ENCODE measurements around the gene ERGIC1. TPM values are rescaled to one million over a fixed set of nuclear protein-coding genes. Genes with fewer than 3 reads are reported as not detected.

The ERGIC1 gene
- total and polyA plus RNA-seq, 4 experiments from 2014 or later: 10.6 to 51.0 (median 32.3) TPM

DNA sequence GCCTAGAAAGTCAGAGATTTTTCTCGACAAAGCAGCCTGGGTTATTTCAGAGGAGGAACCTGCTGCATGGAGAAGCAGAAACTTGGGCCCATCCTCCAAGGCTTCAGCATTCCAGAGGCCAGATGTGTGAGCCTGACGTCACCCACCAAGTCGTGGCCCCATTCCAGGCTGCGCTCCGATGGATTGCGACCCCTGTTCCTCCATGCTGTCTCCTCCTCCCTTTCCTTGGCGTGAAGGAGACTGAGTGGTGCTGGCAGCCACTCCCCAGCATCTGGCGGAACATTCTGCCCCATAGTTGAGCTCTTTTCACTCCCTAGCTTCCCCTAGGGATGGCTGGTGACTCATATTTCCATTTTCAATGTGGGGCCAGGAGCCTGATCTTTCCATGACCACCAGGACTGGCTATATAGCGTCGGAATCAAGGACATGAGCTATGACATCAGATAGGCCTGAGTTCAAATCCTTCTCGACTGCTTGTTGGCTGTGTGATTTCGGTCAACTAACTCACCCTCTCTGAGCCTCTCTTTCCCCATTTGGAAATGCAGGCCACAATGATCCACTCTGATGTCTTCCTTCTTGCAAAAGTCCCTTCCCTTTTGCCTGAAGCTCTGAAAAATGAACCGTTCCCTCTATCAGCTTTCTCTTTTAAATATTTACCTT, 38.6 kb upstream of the ERGIC1 start:
- Mint-ChIP-seq H3K27ac (no peak overlapping the region), H3K4me3 (no peak overlapping the region), H3K27me3 (no peaks in the 10 kb centered on the region), H3K4me1 (peaks cover 0 to 5% (median 3%) of the 10 kb centered on the region in 4 donors), H3K9me3 (no peaks in the 10 kb centered on the region), H3K36me3 (no peaks in the 10 kb centered on the region)
- Histone ChIP-seq H3K36me3 (ENCODE audit: insufficient read depth, low read length) (no peaks in the 10 kb centered on the region), H3K9me3 (ENCODE audit: control insufficient read depth in 1 of 2, low read length in 2 of 2) (no peaks in the 10 kb centered on the region), H3K4me1 (ENCODE audit: insufficient read depth, low read length) (no peaks in the 10 kb centered on the region), H3K4me3 (ENCODE audit: low read length in 2 of 2) (no peak overlapping the region), H3K27me3 (ENCODE audit: insufficient read depth, low read length) (no peaks in the 10 kb centered on the region), H3K27ac (ENCODE audit: low read depth, low read length) (no peak overlapping the region)
- DNase-seq: no peak
- ChIA-PET POLR2A (ENCODE audit: partially characterized antibody) (interaction anchor here (0.5 to 1.3 kb wide), 3 partner anchors 18 to 43 kb away, joined by 3 to 4 read pairs (median 3); no protein-coding TSS in a partner anchor), CTCF (ENCODE audit: partially characterized antibody) (interaction anchor here (0.7 kb wide), 1 partner anchor 312 kb away, joined by 3 read pairs; no protein-coding TSS in a partner anchor)
- intact Hi-C loops (cut with micrococcal nuclease): no loop called here

DNA sequence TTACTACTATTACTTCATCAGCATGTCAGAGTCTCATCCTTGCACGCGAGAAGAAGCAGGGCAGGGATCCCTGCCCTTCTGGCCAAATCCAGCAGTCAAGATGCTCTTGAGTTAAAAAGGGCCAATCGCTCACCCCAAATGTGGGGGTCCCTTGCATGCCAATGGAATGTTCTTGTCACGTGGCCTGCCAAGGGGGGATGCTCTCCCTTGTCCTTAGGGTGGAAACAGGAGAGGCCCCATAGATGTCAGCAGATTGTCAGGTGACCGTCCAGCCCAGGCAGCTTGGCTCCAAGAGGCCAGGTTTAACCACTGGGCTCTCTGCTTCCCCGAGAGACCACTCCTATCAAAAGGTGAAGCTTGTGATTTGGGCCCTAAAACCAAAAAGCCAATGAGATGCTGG, 37.7 kb upstream of the ERGIC1 start:
- Histone ChIP-seq H3K27me3 (ENCODE audit: insufficient read depth, low read length) (no peaks in the 10 kb centered on the region), H3K27ac (ENCODE audit: low read depth, low read length) (no peak overlapping the region), H3K4me1 (ENCODE audit: insufficient read depth, low read length) (no peaks in the 10 kb centered on the region), H3K36me3 (ENCODE audit: insufficient read depth, low read length) (no peaks in the 10 kb centered on the region), H3K4me3 (ENCODE audit: low read length in 2 of 2) (no peak overlapping the region), H3K9me3 (ENCODE audit: control insufficient read depth in 1 of 2, low read length in 2 of 2) (no peaks in the 10 kb centered on the region)
- H3K36me3 Mint-ChIP-seq: no peaks in the 10 kb centered on the region
- intact Hi-C loops (cut with micrococcal nuclease): no loop called here
- H3K4me3 Mint-ChIP-seq: no peak overlapping the region
- H3K27me3 Mint-ChIP-seq: no peaks in the 10 kb centered on the region
- peaks cover 0 to 5% (median 3%) of the 10 kb centered on the region in 4 donors for H3K4me1 Mint-ChIP-seq
- no peak overlapping the region for H3K27ac Mint-ChIP-seq
- H3K9me3 Mint-ChIP-seq: no peaks in the 10 kb centered on the region
- POLR2A ChIA-PET (ENCODE audit: partially characterized antibody): interaction anchor here (1.3 kb wide), 1 partner anchor 24 kb away, joined by 4 read pairs; no protein-coding TSS in a partner anchor
- CTCF ChIA-PET (ENCODE audit: partially characterized antibody): interaction anchor here (1.3 kb wide), 1 partner anchor 109 kb away, joined by 3 read pairs; no protein-coding TSS in a partner anchor
- DNase-seq: no peak

DNA sequence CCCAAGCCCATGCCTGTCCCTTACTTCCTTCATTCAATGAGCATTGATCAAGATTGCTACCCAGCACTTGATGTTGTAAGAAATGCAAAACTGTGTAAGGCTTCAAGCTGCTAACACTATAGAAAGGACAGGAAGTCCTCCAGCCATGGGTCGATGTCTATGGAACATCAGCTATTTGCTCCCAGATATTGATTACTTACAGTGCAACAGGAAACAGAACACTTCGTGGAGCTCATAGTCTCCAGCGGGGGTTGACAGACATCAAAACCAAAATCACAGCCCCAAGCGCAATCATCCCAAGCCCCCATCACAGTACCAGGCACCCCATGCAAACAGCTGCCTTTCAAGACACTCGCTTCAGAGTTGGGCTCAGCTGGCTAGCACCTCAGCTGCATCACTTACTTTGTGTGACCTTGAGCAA, 36.3 kb upstream of the ERGIC1 start:
- POLR2A ChIA-PET (ENCODE audit: partially characterized antibody): interaction anchor here (0.7 to 1.5 kb wide), 3 partner anchors 10 to 27 kb away, joined by 3 to 6 read pairs (median 4); partner anchors contain the start of gene DUSP1
- no peaks in the 10 kb centered on the region for H3K9me3 ChIP-seq (ENCODE audit: control insufficient read depth in 1 of 2, low read length in 2 of 2)
- H3K36me3 ChIP-seq (ENCODE audit: insufficient read depth, low read length): no peaks in the 10 kb centered on the region
- no peaks in the 10 kb centered on the region for H3K4me1 ChIP-seq (ENCODE audit: insufficient read depth, low read length)
- H3K27me3 ChIP-seq (ENCODE audit: insufficient read depth, low read length): no peaks in the 10 kb centered on the region
- Mint-ChIP-seq H3K27ac (peak overlapping the region in 3 of 7 donors; percentile 11 to 76 (median 68)), H3K9me3 (no peaks in the 10 kb centered on the region), H3K36me3 (no peaks in the 10 kb centered on the region), H3K4me3 (peak overlapping the region in 4 of 8 donors; percentile 43 to 53 (median 49)), H3K4me1 (peaks cover 0 to 5% (median 3%) of the 10 kb centered on the region in 4 donors), H3K27me3 (no peaks in the 10 kb centered on the region)
- intact Hi-C loops (cut with micrococcal nuclease): no loop called here
- H3K4me3 ChIP-seq (ENCODE audit: low read length in 2 of 2): no peak overlapping the region
- no peak overlapping the region for H3K27ac ChIP-seq (ENCODE audit: low read depth, low read length)
- no peak for DNase-seq
- CTCF ChIA-PET (ENCODE audit: partially characterized antibody): interaction anchor here (0.8 to 1.8 kb wide), 4 partner anchors 20 to 83 kb away, joined by 3 to 11 read pairs (median 6); partner anchors contain the start of gene DUSP1

DNA sequence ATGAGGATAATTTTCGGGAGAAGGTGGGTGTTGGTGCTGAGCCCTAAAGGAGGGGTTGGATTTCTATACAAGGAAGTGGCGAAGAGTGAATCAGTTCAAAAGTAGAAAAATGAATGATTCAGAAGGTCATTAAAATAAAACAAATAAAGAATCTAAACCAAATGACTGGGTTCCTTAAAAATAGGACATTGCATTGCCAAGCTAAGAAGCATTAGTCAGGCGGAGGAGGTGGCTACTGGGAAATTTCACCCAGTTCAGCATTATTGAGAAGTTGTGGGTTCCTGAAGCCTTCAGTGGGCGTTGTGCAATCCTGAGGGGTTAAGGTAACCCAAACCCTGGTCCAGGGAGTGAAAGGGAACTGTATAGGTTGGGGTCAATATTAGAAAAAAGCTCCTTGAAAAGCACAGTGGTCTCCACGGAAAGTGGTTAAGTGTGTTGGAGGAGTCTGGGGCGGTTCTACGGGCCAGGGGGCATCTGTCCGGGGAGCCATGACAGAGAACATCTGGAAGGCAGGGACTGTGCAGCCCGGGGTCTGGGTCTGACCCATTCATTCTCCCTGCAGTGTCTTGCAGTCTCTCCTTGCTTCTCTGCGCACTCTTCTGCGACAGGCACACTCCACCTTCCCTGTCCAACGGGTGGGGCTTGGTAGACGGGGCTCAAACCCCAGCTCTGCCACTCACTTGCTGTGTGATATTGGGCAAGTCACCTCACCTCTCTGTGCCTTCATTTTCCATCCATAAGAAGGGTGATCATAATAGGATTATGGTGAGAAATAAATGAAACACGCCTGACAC, 35.4 kb upstream of the ERGIC1 start:
- H3K27me3 Mint-ChIP-seq: no peaks in the 10 kb centered on the region
- H3K9me3 Mint-ChIP-seq: no peaks in the 10 kb centered on the region
- Histone ChIP-seq H3K9me3 (ENCODE audit: control insufficient read depth in 1 of 2, low read length in 2 of 2) (no peaks in the 10 kb centered on the region), H3K4me1 (ENCODE audit: insufficient read depth, low read length) (no peaks in the 10 kb centered on the region), H3K27me3 (ENCODE audit: insufficient read depth, low read length) (no peaks in the 10 kb centered on the region), H3K4me3 (ENCODE audit: low read length in 2 of 2) (no peak overlapping the region), H3K36me3 (ENCODE audit: insufficient read depth, low read length) (no peaks in the 10 kb centered on the region), H3K27ac (ENCODE audit: low read depth, low read length) (no peak overlapping the region)
- H3K4me3 Mint-ChIP-seq: no peak overlapping the region
- DNase-seq: no peak
- peaks cover 0 to 5% (median 3%) of the 10 kb centered on the region in 4 donors for H3K4me1 Mint-ChIP-seq
- ChIA-PET CTCF (ENCODE audit: partially characterized antibody) (interaction anchor here (0.8 to 1.8 kb wide), 4 partner anchors 21 to 84 kb away, joined by 3 to 11 read pairs (median 6); partner anchors contain the start of gene DUSP1), POLR2A (ENCODE audit: partially characterized antibody) (interaction anchor here (0.7 to 1.5 kb wide), 3 partner anchors 9 to 28 kb away, joined by 3 to 6 read pairs (median 4); partner anchors contain the start of gene DUSP1)
- no peaks in the 10 kb centered on the region for H3K36me3 Mint-ChIP-seq
- peak overlapping the region in 1 of 7 donors; percentile 36 for H3K27ac Mint-ChIP-seq
- intact Hi-C loops (cut with micrococcal nuclease): no loop called here

DNA sequence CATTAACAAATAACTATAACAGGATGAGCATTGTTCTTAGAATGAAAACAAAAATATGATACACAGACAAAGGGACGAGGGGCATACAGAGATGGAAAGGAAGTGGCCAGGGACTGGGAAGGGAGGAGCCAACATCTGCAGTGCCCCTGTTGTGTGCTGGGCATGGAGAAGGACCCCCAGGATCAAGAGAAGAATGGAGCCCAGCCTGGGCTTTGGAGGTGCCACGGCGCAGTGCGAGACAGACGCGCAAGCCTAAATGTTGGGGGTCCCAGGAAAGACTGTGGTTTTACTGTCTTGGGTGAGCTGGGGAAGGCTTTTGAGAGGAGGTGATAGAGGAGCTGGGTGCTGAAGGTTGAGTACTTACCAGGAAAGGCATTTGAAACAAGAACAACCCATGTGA, 34.6 kb upstream of the ERGIC1 start:
- ChIA-PET POLR2A (ENCODE audit: partially characterized antibody) (no interaction called here), CTCF (ENCODE audit: partially characterized antibody) (no interaction called here)
- no peak for DNase-seq
- Mint-ChIP-seq H3K27ac (peak overlapping the region in 3 of 7 donors; percentile 4 to 48 (median 36)), H3K4me1 (peaks cover 0 to 5% (median 3%) of the 10 kb centered on the region in 4 donors), H3K27me3 (no peaks in the 10 kb centered on the region), H3K9me3 (no peaks in the 10 kb centered on the region), H3K4me3 (no peak overlapping the region), H3K36me3 (no peaks in the 10 kb centered on the region)
- no peak overlapping the region for H3K27ac ChIP-seq (ENCODE audit: low read depth, low read length)
- no peaks in the 10 kb centered on the region for H3K4me1 ChIP-seq (ENCODE audit: insufficient read depth, low read length)
- no peaks in the 10 kb centered on the region for H3K36me3 ChIP-seq (ENCODE audit: insufficient read depth, low read length)
- intact Hi-C loops (cut with micrococcal nuclease): no loop called here
- no peak overlapping the region for H3K4me3 ChIP-seq (ENCODE audit: low read length in 2 of 2)
- no peaks in the 10 kb centered on the region for H3K9me3 ChIP-seq (ENCODE audit: control insufficient read depth in 1 of 2, low read length in 2 of 2)
- no peaks in the 10 kb centered on the region for H3K27me3 ChIP-seq (ENCODE audit: insufficient read depth, low read length)

DNA sequence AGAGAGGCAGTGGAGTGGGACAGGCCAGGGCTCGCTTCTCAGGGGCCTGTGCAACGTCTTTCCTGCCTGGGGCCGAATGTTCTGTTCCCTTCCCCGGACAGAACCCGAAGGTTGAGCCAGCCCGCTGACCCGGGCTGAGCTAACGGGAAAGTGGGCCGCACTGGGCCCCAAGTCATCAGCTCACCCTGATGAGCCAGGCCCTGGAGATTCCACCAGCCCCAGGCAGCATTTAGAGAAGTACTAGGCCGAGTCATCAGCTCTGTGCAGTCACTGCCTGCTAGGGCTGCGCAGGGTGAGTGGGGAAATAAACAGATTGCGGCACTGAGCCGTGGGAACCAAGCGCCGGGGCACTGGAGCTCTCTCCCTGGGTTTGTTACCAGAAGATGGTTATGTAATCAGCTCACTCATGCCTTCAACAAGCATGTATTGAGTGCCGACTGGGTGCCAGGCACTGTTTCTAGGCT, 33.9 kb upstream of the ERGIC1 start:
- no peaks in the 10 kb centered on the region for H3K27me3 ChIP-seq (ENCODE audit: insufficient read depth, low read length)
- no peak overlapping the region for H3K27ac ChIP-seq (ENCODE audit: low read depth, low read length)
- H3K9me3 ChIP-seq (ENCODE audit: control insufficient read depth in 1 of 2, low read length in 2 of 2): no peaks in the 10 kb centered on the region
- CTCF ChIA-PET (ENCODE audit: partially characterized antibody): interaction anchor here (1.1 to 1.4 kb wide), 4 partner anchors 12 to 85 kb away, joined by 3 to 4 read pairs (median 3); no protein-coding TSS in a partner anchor
- Mint-ChIP-seq H3K4me1 (peaks cover 0 to 5% (median 3%) of the 10 kb centered on the region in 4 donors), H3K4me3 (no peak overlapping the region), H3K27me3 (no peaks in the 10 kb centered on the region), H3K36me3 (no peaks in the 10 kb centered on the region), H3K9me3 (no peaks in the 10 kb centered on the region), H3K27ac (no peak overlapping the region)
- no peaks in the 10 kb centered on the region for H3K4me1 ChIP-seq (ENCODE audit: insufficient read depth, low read length)
- intact Hi-C loops (cut with micrococcal nuclease): no loop called here
- H3K36me3 ChIP-seq (ENCODE audit: insufficient read depth, low read length): no peaks in the 10 kb centered on the region
- POLR2A ChIA-PET (ENCODE audit: partially characterized antibody): interaction anchor here (0.8 to 0.9 kb wide), 2 partner anchors 22 to 29 kb away, joined by 3 read pairs; partner anchors contain the start of gene DUSP1
- no peak for DNase-seq
- H3K4me3 ChIP-seq (ENCODE audit: low read length in 2 of 2): no peak overlapping the region

Measured in CD4-positive, alpha-beta memory T cell (primary cell).